IPS-18c (cell line): ENCODE results near the gene SEMA4F.
"Not testable (repeated sequence)": the region's sequence is repeated elsewhere in the genome, so short reads cannot be mapped to it uniquely, and the experiment has no call there.

Source experiments
- H3K4me3 ChIP-seq: 2 replicates; pipeline ENCODE4 v1.7.0; 2013; ENCODE audit warnings: low read depth, mild to moderate bottlenecking, low read length, moderate library complexity; ENCODE audit not compliant: insufficient read depth
- H3K9me3 ChIP-seq: one replicate; pipeline ENCODE4 v1.6.1; 2013; ENCODE audit warnings: mild to moderate bottlenecking, low read length, moderate library complexity; ENCODE audit not compliant: control insufficient read depth, insufficient read depth

SEMA4F gene

GRCh38 chr2:74653985-74654882, at the start of gene SEMA4F:
TSS of gene SEMA4F (plus strand) at chr2:74654247. CDS start at chr2:74654377, 130 bp downstream.
- peak within 1 kb of the TSS; percentile 76 for H3K4me3 ChIP-seq
- H3K9me3 ChIP-seq = no peaks in the 10 kb centered on the region

GRCh38 chr2:74606927-74607326, 47.1 kb upstream of the SEMA4F start:
- Histone ChIP-seq H3K9me3 (no peaks in the 10 kb centered on the region), H3K4me3 (no peak overlapping the region)

- no peak overlapping the region for H3K4me3 ChIP-seq
- H3K9me3 ChIP-seq = no peaks in the 10 kb centered on the region
Observed at GRCh38 chr2:74617122-74617521, 36.9 kb upstream of the SEMA4F start.

GRCh38 chr2:74618410-74619083, 35.5 kb upstream of the SEMA4F start:
- H3K9me3 ChIP-seq = no peaks in the 10 kb centered on the region
- no peak overlapping the region for H3K4me3 ChIP-seq

GRCh38 chr2:74619651-74620297, 34.3 kb upstream of the SEMA4F start:
- no peak overlapping the region for H3K4me3 ChIP-seq
- H3K9me3 ChIP-seq = no peaks in the 10 kb centered on the region

GRCh38 chr2:74620671-74621070, 33.4 kb upstream of the SEMA4F start:
- Histone ChIP-seq H3K4me3 (no peak overlapping the region), H3K9me3 (no peaks in the 10 kb centered on the region)

- no peaks in the 10 kb centered on the region for H3K9me3 ChIP-seq
- no peak overlapping the region for H3K4me3 ChIP-seq
Observed at GRCh38 chr2:74625658-74626425, 28.2 kb upstream of the SEMA4F start.

- Histone ChIP-seq H3K4me3 (no peak overlapping the region), H3K9me3 (no peaks in the 10 kb centered on the region)
Observed at GRCh38 chr2:74628538-74629105, 25.4 kb upstream of the SEMA4F start.

GRCh38 chr2:74630454-74630853, 23.6 kb upstream of the SEMA4F start:
- H3K4me3 ChIP-seq, H3K9me3 ChIP-seq: not testable (repeated sequence)

GRCh38 chr2:74632209-74632938, 21.7 kb upstream of the SEMA4F start:
- no peak overlapping the region for H3K4me3 ChIP-seq
- no peaks in the 10 kb centered on the region for H3K9me3 ChIP-seq

- no peak overlapping the region for H3K4me3 ChIP-seq
- H3K9me3 ChIP-seq = no peaks in the 10 kb centered on the region
Observed at GRCh38 chr2:74632939-74633312, 21.1 kb upstream of the SEMA4F start.

GRCh38 chr2:74639550-74639949, 14.5 kb upstream of the SEMA4F start:
- Histone ChIP-seq H3K9me3 (no peaks in the 10 kb centered on the region), H3K4me3 (no peak overlapping the region)

GRCh38 chr2:74645344-74645743, 8.7 kb upstream of the SEMA4F start:
- no peak overlapping the region for H3K4me3 ChIP-seq
- peaks cover 2% of the 10 kb centered on the region for H3K9me3 ChIP-seq

GRCh38 chr2:74646201-74646600, 7.8 kb upstream of the SEMA4F start:
- peaks cover 2% of the 10 kb centered on the region for H3K9me3 ChIP-seq
- H3K4me3 ChIP-seq = no peak overlapping the region

- H3K4me3 ChIP-seq = no peak overlapping the region
Observed at GRCh38 chr2:74646834-74647482, 7.1 kb upstream of the SEMA4F start.

GRCh38 chr2:74648009-74648443, 6.0 kb upstream of the SEMA4F start, which contains the start of gene M1AP:
TSS of gene M1AP (minus strand) at chr2:74648330. CDS start at chr2:74640275, 8,055 bp downstream.
- H3K4me3 ChIP-seq = peak within 1 kb of the TSS; percentile 55
- H3K9me3 ChIP-seq = peaks cover 2% of the 10 kb centered on the region

More at GRCh38 chr2:74646834-74647482, 7.1 kb upstream of the SEMA4F start:
- peaks cover 2% of the 10 kb centered on the region for H3K9me3 ChIP-seq
